Tibial nerve (tissue), 4 donors: ENCODE results near the gene ARL17B.
"Not testable (repeated sequence)": the region's sequence is repeated elsewhere in the genome, so short reads cannot be mapped to it uniquely, and the experiment has no call there.

Experiments
- EP300 ChIP-seq, 2 donors: sonication (generic); formaldehyde crosslinking; IDR thresholded peaks; one replicate each; pipeline ENCODE4 v1.6.1; 2017; ENCODE audit warnings: antibody characterized with exemption in 2 of 2, mild to moderate bottlenecking in 1 of 2
- POLR2A ChIP-seq, 2 donors: fragments of 450-650 bp; IDR thresholded peaks; one replicate each; pipeline ENCODE4 v1.6.1; 2017; ENCODE audit warnings: antibody characterized with exemption in 2 of 2, mild to moderate bottlenecking in 2 of 2, moderate library complexity in 2 of 2
- TF ChIP-seq, protein P1 (sequence below), 5 experiments: fragments of 200-600 bp in 3 of 5; fragments of 450-650 bp in 2 of 5; sonication (generic) in 3 of 5; IDR thresholded peaks; one replicate each; pipeline ENCODE4 v1.5.1; 2016 to 2019; ENCODE audit warnings: antibody characterized with exemption in 5 of 5, mild to moderate bottlenecking in 3 of 5, moderate library complexity in 2 of 5

- TF ChIP-seq EP300, POLR2A (IDR thresholded peaks at IDR 0.05): not testable (repeated sequence)
- TF ChIP-seq, protein P1, sequence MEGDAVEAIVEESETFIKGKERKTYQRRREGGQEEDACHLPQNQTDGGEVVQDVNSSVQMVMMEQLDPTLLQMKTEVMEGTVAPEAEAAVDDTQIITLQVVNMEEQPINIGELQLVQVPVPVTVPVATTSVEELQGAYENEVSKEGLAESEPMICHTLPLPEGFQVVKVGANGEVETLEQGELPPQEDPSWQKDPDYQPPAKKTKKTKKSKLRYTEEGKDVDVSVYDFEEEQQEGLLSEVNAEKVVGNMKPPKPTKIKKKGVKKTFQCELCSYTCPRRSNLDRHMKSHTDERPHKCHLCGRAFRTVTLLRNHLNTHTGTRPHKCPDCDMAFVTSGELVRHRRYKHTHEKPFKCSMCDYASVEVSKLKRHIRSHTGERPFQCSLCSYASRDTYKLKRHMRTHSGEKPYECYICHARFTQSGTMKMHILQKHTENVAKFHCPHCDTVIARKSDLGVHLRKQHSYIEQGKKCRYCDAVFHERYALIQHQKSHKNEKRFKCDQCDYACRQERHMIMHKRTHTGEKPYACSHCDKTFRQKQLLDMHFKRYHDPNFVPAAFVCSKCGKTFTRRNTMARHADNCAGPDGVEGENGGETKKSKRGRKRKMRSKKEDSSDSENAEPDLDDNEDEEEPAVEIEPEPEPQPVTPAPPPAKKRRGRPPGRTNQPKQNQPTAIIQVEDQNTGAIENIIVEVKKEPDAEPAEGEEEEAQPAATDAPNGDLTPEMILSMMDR (IDR thresholded peaks at IDR 0.05), result not testable (repeated sequence)
Measured at GRCh38 chr17:46285500-46285899, 76.1 kb downstream of the ARL17B start.
